D721Med (cell line): ENCODE measurements around the gene ENG.

ENCODE experiments used
- DNase-seq: peaks from one replicate; pipeline ENCODE4 v3.0.0; 2011; ENCODE audit warnings: low spot score; ENCODE audit not compliant: insufficient read length
- FAIRE-seq: peaks from 2 replicates; lab custom pipeline; 2011; peaks lifted over from hg19 to GRCh38; lab: Jason Lieb, UNC
- TF ChIP-seq, protein P1 (sequence below): IDR thresholded peaks from 2 replicates; pipeline ENCODE4 v1.5.1; 2012; ENCODE audit warnings: mild to moderate bottlenecking, control low read depth; ENCODE audit not compliant: insufficient read depth; ENCODE audit errors: missing control alignments

ENG gene

DNA sequence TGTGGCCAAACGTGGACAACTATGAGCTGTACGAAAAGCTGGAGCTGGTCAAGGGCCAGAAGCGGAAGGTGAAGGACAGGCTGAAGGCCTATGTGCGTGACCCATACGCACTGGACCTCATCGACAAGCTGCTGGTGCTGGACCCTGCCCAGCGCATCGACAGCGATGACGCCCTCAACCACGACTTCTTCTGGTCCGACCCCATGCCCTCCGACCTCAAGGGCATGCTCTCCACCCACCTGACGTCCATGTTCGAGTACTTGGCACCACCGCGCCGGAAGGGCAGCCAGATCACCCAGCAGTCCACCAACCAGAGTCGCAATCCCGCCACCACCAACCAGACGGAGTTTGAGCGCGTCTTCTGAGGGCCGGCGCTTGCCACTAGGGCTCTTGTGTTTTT lies 65.3 kb downstream of the ENG start:
- DNase-seq (no peak), FAIRE-seq (no peak)
- TF ChIP-seq, protein P1, sequence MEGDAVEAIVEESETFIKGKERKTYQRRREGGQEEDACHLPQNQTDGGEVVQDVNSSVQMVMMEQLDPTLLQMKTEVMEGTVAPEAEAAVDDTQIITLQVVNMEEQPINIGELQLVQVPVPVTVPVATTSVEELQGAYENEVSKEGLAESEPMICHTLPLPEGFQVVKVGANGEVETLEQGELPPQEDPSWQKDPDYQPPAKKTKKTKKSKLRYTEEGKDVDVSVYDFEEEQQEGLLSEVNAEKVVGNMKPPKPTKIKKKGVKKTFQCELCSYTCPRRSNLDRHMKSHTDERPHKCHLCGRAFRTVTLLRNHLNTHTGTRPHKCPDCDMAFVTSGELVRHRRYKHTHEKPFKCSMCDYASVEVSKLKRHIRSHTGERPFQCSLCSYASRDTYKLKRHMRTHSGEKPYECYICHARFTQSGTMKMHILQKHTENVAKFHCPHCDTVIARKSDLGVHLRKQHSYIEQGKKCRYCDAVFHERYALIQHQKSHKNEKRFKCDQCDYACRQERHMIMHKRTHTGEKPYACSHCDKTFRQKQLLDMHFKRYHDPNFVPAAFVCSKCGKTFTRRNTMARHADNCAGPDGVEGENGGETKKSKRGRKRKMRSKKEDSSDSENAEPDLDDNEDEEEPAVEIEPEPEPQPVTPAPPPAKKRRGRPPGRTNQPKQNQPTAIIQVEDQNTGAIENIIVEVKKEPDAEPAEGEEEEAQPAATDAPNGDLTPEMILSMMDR, result no peak

GRCh38 chr9:127788337-127789011 lies 66.0 kb downstream of the ENG start:
- FAIRE-seq, result no peak
- TF ChIP-seq, protein P1, result no peak

DNA sequence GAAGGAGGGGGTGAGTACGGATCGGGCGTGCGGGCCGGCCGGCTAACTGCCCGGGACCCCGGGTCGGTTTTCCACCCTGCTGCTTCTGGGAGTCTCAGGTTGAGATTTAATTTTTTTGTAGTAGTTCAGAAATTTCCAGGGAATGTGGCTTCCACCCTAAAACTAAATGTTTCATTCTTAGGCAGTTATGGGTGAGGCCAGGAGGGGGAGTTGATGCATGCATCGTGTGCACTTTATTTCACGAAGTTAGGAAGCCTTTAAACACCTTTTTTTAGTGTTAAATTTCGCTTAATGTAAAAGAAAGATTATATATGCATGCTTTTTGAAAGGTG lies 67.7 kb downstream of the ENG start:
- TF ChIP-seq, protein P1, result no peak
- FAIRE-seq (no peak), DNase-seq (no peak)

More at GRCh38 chr9:127788337-127789011, 66.0 kb downstream of the ENG start:
- DNase-seq, result no peak

DNA sequence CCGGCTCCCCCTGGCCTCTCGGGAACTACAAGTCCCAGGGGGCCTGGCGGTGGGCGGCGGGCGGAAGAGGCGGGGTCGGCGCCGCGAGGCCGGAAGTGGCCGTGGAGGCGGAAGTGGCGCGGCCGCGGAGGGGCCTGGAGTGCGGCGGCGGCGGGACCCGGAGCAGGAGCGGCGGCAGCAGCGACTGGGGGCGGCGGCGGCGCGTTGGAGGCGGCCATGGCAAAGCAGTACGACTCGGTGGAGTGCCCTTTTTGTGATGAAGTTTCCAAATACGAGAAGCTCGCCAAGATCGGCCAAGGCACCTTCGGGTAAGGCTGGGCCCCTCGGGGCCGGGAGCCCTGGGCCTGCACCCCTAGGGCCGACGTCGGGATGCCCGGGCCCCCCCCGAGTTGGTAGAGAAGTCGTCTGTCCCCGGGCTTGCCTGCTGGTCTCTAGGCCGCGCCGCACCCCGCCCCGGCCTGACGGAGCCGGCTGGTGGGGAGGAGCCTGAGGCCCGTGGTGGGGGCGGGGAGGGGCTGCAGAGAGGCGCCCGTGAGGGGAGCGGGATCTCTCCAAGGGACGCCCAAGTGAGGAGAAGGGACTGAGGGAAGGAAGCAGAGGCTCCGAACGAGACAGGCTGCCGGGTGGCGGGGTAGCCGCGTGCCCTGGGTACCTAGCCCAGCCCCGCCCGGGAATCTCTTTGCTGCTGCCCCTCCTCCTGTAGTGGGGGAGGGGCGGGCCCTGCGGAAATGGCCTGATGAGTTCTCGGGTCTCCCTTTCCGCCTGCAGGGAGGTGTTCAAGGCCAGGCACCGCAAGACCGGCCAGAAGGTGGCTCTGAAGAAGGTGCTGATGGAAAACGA lies 68.3 kb downstream of the ENG start, which contains the start of gene CDK9:
Gene CDK9 (plus strand): TSS at position 102 of the 840 bp plus-strand sequence. CDS start 115 bp downstream, at position 217.
- no peak for FAIRE-seq
- peak; percentile 78 for DNase-seq
- TF ChIP-seq, protein P1, result no peak

GRCh38 chr9:127785023-127785932 lies 69.2 kb downstream of the ENG start:
- FAIRE-seq, result no peak
- TF ChIP-seq, protein P1, result peak; percentile 61
- DNase-seq, result peak; percentile 98

GRCh38 chr9:127783111-127784008 lies 71.1 kb downstream of the ENG start:
- TF ChIP-seq, protein P1, result no peak
- no peak for DNase-seq
- no peak for FAIRE-seq
